ENCODE data around the gene IHH.

IHH gene

GRCh38 chr2:219078126-219078525 is 17.4 kb upstream of the IHH start:
- TF ChIP-seq TAF1 (IDR thresholded peaks at IDR 0.05; ENCODE audit: borderline replicate concordance, insufficient read depth, low read length) (no peak), REST (IDR thresholded peaks at IDR 0.05; ENCODE audit: insufficient read depth in 1 of 2, low read depth in 2 of 2, low read length in 2 of 2) (no peak), FOXP2 (optimal IDR thresholded peaks at IDR 0.05; ENCODE audit: borderline replicate concordance, extremely low read depth, extremely low read length, insufficient read depth) (no peak), SIN3A (IDR thresholded peaks at IDR 0.05; ENCODE audit: borderline replicate concordance, insufficient read depth, low read length) (no peak), POLR2AphosphoS5 (IDR thresholded peaks at IDR 0.05; ENCODE audit: low read depth, low read length) (no peak)

GRCh38 chr2:219076253-219076652 is 15.5 kb upstream of the IHH start:
- no peak for TF ChIP-seq TAF1 (IDR thresholded peaks at IDR 0.05; ENCODE audit: borderline replicate concordance, insufficient read depth, low read length)
- TF ChIP-seq SIN3A (IDR thresholded peaks at IDR 0.05; ENCODE audit: borderline replicate concordance, insufficient read depth, low read length): no peak
- no peak for TF ChIP-seq POLR2AphosphoS5 (IDR thresholded peaks at IDR 0.05; ENCODE audit: low read depth, low read length)
- no peak for TF ChIP-seq REST (IDR thresholded peaks at IDR 0.05; ENCODE audit: insufficient read depth in 1 of 2, low read depth in 2 of 2, low read length in 2 of 2)
- TF ChIP-seq FOXP2 (optimal IDR thresholded peaks at IDR 0.05; ENCODE audit: borderline replicate concordance, extremely low read depth, extremely low read length, insufficient read depth): no peak

GRCh38 chr2:219073413-219074129 is 12.8 kb upstream of the IHH start:
- TF ChIP-seq POLR2AphosphoS5 (IDR thresholded peaks at IDR 0.05; ENCODE audit: low read depth, low read length): no peak
- TF ChIP-seq SIN3A (IDR thresholded peaks at IDR 0.05; ENCODE audit: borderline replicate concordance, insufficient read depth, low read length): no peak
- TF ChIP-seq TAF1 (IDR thresholded peaks at IDR 0.05; ENCODE audit: borderline replicate concordance, insufficient read depth, low read length): no peak
- no peak for TF ChIP-seq REST (IDR thresholded peaks at IDR 0.05; ENCODE audit: insufficient read depth in 1 of 2, low read depth in 2 of 2, low read length in 2 of 2)
- no peak for TF ChIP-seq FOXP2 (optimal IDR thresholded peaks at IDR 0.05; ENCODE audit: borderline replicate concordance, extremely low read depth, extremely low read length, insufficient read depth)

- TF ChIP-seq SIN3A (IDR thresholded peaks at IDR 0.05; ENCODE audit: borderline replicate concordance, insufficient read depth, low read length): no peak
Observed at GRCh38 chr2:219072741-219073250, 12.1 kb upstream of the IHH start.

- TF ChIP-seq SIN3A (IDR thresholded peaks at IDR 0.05; ENCODE audit: borderline replicate concordance, insufficient read depth, low read length): no peak
- no peak for TF ChIP-seq TAF1 (IDR thresholded peaks at IDR 0.05; ENCODE audit: borderline replicate concordance, insufficient read depth, low read length)
- TF ChIP-seq REST (IDR thresholded peaks at IDR 0.05; ENCODE audit: insufficient read depth in 1 of 2, low read depth in 2 of 2, low read length in 2 of 2): no peak
- TF ChIP-seq POLR2AphosphoS5 (IDR thresholded peaks at IDR 0.05; ENCODE audit: low read depth, low read length): no peak
- no peak for TF ChIP-seq FOXP2 (optimal IDR thresholded peaks at IDR 0.05; ENCODE audit: borderline replicate concordance, extremely low read depth, extremely low read length, insufficient read depth)
Observed at GRCh38 chr2:219071131-219071816, 10.6 kb upstream of the IHH start.

All from PFSK-1 (cell line).